Upper lobe of left lung (tissue), 4 donors: ENCODE measurements around the gene SLITRK6.

Source experiments
- EP300 ChIP-seq, 4 donors: sonication (generic); formaldehyde crosslinking; IDR thresholded peaks; one replicate each; pipeline ENCODE4 v1.5.1; 2017; ENCODE audit warnings: antibody characterized with exemption in 4 of 4, control low read depth in 2 of 4
- POLR2A ChIP-seq, 4 donors: fragments of 450-650 bp; IDR thresholded peaks; one replicate each; pipeline ENCODE4 v1.5.1; 2016 to 2017; ENCODE audit warnings: antibody characterized with exemption in 4 of 4, mild to moderate bottlenecking in 2 of 4
- TF ChIP-seq, protein P1 (sequence below), 6 experiments: fragments of 450-650 bp in 4 of 6; fragments of 200-600 bp in 2 of 6; sonication (generic) in 2 of 6; IDR thresholded peaks; one replicate each; pipeline ENCODE4 v1.5.1; 2016 to 2019; ENCODE audit warnings: antibody characterized with exemption in 6 of 6

DNA sequence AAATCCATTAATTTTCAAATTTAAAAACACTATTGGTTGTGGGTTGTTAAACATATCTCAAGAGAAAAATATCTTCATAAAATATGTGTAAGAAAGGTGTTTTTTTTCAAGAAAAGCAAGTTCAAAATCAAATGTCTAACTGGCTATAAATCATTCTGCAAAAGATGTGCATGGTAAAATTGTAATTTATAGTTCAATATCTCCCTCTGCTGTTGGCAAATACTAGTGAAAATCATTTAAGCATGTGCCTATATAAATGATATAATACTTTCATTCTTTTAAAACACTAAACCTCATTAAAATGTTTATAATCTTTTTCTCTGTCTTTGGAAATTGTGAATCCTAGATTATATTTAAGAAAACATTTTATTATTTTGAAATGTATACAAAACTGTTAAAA, 17.2 kb upstream of the SLITRK6 start:
- TF ChIP-seq POLR2A (IDR thresholded peaks at IDR 0.05): no peak
- TF ChIP-seq, protein P1, sequence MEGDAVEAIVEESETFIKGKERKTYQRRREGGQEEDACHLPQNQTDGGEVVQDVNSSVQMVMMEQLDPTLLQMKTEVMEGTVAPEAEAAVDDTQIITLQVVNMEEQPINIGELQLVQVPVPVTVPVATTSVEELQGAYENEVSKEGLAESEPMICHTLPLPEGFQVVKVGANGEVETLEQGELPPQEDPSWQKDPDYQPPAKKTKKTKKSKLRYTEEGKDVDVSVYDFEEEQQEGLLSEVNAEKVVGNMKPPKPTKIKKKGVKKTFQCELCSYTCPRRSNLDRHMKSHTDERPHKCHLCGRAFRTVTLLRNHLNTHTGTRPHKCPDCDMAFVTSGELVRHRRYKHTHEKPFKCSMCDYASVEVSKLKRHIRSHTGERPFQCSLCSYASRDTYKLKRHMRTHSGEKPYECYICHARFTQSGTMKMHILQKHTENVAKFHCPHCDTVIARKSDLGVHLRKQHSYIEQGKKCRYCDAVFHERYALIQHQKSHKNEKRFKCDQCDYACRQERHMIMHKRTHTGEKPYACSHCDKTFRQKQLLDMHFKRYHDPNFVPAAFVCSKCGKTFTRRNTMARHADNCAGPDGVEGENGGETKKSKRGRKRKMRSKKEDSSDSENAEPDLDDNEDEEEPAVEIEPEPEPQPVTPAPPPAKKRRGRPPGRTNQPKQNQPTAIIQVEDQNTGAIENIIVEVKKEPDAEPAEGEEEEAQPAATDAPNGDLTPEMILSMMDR (IDR thresholded peaks at IDR 0.05): no peak
- TF ChIP-seq EP300 (IDR thresholded peaks at IDR 0.05): no peak
